AG04449 (cell line): ENCODE results near the gene ATP5F1D.

Experiments
- CTCF ChIA-PET: fragments of 350-600 bp; formaldehyde crosslinking; extraction: SDS; loops from one replicate; lab custom pipeline; 2021; ENCODE audit warnings: antibody characterized with exemption; lab: Yijun Ruan, JAX
- POLR2A ChIA-PET: fragments of 400-600, 350-600 bp; formaldehyde crosslinking; extraction: SDS; loops from one replicate; lab custom pipeline; 2020; ENCODE audit warnings: antibody characterized with exemption, inconsistent platforms; lab: Yijun Ruan, JAX
- DNase-seq: peaks from one replicate; pipeline ENCODE4 v3.0.0-alpha.2; 2010; ENCODE audit warnings: low read depth, low spot score
- H3K4me3 ChIP-seq: 2 replicates; pipeline ENCODE4 v1.5.1; 2011; ENCODE audit warnings: low read depth, mild to moderate bottlenecking, control low read depth, low read length
- CTCF ChIP-seq: IDR thresholded peaks from one replicate; pipeline ENCODE4 v1.5.1; 2011; ENCODE audit warnings: mild to moderate bottlenecking, moderate library complexity, low read length, control low read depth, inconsistent platforms; ENCODE audit not compliant: insufficient read depth; ENCODE audit errors: missing control alignments

The ATP5F1D gene

DNA sequence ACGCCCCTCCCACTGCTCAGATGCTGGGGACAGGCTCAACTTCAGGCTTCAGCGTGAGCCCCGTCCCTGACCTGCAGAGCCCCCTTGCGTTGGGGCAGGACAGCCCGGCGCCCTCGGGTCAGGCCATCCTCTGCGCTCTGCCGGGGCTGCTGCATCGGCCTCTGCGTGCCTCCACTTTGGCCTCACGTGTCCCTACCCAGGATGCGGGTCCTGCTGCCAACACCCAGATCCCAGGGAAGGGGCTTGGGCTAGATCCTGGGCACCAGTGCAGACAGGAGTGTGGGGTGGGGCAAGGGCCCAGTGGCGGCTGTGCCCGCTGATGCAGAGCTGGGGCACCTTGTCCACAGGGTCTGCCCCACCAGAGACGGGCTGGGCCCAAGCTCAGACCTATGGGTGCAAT is 16.7 kb upstream of the ATP5F1D start:
- no peak for DNase-seq
- TF ChIP-seq CTCF, result no peak
- POLR2A ChIA-PET, result interaction anchor here (1.4 kb wide), 1 partner anchor 11 kb away, joined by 5 read pairs; no protein-coding TSS in a partner anchor
- CTCF ChIA-PET, result interaction anchor here (1.0 to 1.4 kb wide), 7 partner anchors 8 to 200 kb away, joined by 3 to 8 read pairs (median 3); no protein-coding TSS in a partner anchor
- no peak overlapping the region for H3K4me3 ChIP-seq

DNA sequence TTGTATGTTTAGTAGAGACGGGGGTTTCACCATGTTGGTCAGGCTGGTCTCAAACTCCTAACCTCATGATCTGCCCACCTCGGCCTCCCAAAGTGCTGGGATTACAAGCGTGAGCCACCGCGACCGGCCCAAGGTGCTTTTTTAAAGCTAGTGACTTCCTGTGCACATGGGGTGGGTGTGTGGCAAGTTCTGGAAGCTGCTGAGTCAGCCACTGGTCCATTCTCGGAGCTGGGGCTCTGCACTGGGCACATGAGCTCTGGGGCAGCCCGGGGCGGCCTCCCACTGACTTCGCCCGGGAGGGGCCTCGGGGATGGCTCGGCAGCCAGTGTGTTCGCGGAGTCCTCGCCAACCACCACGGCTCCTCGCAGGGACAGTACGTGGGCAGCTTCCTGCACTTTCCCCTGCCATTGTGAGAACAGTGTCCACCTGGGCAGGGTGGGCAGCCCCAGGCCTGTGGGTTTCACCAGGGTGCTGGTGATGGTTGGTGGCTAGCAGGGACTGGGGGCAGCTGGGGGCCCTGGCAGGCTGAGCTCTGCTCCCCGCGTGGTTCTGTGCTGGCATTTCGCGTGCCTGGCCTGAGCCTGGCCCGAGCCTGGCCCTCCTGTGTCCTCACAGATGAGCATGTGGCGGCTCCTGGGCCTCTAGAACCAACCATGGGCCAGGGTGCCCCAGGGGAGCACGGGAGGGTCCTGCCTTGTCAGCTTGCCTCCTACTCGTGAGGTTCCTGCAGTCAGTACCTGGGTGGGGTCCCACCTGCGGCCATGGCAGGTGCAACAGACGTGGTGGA is 15.9 kb upstream of the ATP5F1D start:
- no peak for DNase-seq
- ChIA-PET CTCF (interaction anchor here (0.7 to 1.4 kb wide), 10 partner anchors 9 to 201 kb away, joined by 3 to 8 read pairs (median 3); no protein-coding TSS in a partner anchor), POLR2A (interaction anchor here (1.4 kb wide), 1 partner anchor 12 kb away, joined by 5 read pairs; no protein-coding TSS in a partner anchor)
- TF ChIP-seq CTCF, result no peak
- H3K4me3 ChIP-seq, result no peak overlapping the region

DNA sequence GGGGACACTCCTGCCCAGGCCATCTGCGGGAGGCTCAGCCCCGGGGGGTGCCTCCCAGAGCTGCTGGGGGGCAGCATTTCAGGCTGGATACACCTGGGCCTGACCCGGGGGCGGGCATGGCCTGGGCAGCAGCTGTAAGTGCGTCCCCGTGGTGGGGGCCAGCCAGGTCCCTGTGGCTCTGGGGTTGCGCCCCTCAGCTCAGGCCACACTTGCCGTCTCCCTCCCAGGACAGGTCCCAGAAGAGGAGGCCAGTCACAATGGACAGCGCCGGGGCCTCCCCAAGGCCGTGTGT is 15.4 kb upstream of the ATP5F1D start:
- ChIA-PET CTCF (interaction anchor here (1.2 to 1.4 kb wide), 2 partner anchors 10 to 31 kb away, joined by 3 to 5 read pairs; no protein-coding TSS in a partner anchor), POLR2A (no interaction called here)
- no peak overlapping the region for H3K4me3 ChIP-seq
- DNase-seq, result no peak
- no peak for TF ChIP-seq CTCF

GRCh38 chr19:1226522-1227303 is 14.8 kb upstream of the ATP5F1D start:
- POLR2A ChIA-PET, result no interaction called here
- CTCF ChIA-PET, result interaction anchor here (1.2 to 1.4 kb wide), 3 partner anchors 10 to 32 kb away, joined by 3 to 5 read pairs (median 3); no protein-coding TSS in a partner anchor
- no peak for TF ChIP-seq CTCF
- DNase-seq, result no peak
- no peak overlapping the region for H3K4me3 ChIP-seq

GRCh38 chr19:1227304-1228054 is 14.1 kb upstream of the ATP5F1D start:
- H3K4me3 ChIP-seq, result no peak overlapping the region
- no peak for DNase-seq
- TF ChIP-seq CTCF, result no peak
- ChIA-PET CTCF (interaction anchor here (1.1 to 1.2 kb wide), 2 partner anchors 11 to 13 kb away, joined by 3 read pairs; no protein-coding TSS in a partner anchor), POLR2A (no interaction called here)
